ENCODE results near the gene RERE. TPM values are rescaled to one million over a fixed set of nuclear protein-coding genes. Genes with fewer than 3 reads are reported as not detected.
"Not testable (repeated sequence)": the region's sequence is repeated elsewhere in the genome, so short reads cannot be mapped to it uniquely, and the experiment has no call there.

Gene RERE
- total RNA-seq, 2 experiments from 2014 or later, result 73.1 to 211 TPM

DNA sequence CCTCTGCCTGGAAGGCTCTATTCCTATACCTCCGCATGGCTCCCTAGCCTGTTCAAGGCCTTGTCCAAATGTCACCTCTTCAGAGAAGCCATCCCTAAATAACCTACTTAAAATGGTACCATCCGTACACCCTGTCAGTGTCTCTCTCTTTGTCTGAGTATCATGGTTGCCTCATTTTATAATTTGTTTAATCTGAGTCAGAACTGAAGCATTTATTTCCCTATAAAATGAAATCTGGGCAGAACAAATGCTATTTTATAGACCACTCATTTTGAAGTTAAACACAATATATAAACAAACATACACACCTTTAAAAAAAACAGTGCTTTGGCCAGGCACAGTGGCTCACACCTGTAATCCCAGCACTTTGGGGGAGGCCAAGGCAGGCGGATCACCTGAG lies 30.2 kb downstream of the RERE start:
- intact Hi-C loops (cut with micrococcal nuclease; ENCODE audit: unreplicated experiment), result no loop called here
- TF ChIP-seq, protein P1, sequence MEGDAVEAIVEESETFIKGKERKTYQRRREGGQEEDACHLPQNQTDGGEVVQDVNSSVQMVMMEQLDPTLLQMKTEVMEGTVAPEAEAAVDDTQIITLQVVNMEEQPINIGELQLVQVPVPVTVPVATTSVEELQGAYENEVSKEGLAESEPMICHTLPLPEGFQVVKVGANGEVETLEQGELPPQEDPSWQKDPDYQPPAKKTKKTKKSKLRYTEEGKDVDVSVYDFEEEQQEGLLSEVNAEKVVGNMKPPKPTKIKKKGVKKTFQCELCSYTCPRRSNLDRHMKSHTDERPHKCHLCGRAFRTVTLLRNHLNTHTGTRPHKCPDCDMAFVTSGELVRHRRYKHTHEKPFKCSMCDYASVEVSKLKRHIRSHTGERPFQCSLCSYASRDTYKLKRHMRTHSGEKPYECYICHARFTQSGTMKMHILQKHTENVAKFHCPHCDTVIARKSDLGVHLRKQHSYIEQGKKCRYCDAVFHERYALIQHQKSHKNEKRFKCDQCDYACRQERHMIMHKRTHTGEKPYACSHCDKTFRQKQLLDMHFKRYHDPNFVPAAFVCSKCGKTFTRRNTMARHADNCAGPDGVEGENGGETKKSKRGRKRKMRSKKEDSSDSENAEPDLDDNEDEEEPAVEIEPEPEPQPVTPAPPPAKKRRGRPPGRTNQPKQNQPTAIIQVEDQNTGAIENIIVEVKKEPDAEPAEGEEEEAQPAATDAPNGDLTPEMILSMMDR (conservative IDR thresholded peaks at IDR 0.05; ENCODE audit: low read length), result no peak
- TF ChIP-seq EZH2phosphoT487 (IDR thresholded peaks at IDR 0.05; ENCODE audit: borderline replicate concordance, low read depth, low read length), result no peak
- Histone ChIP-seq H3K9me2 (ENCODE audit: insufficient read depth, low read length) (no peaks in the 10 kb centered on the region), H3K27ac (ENCODE audit: low read depth, low read length, poor library complexity, severe bottlenecking) (no peak overlapping the region), H3K4me1 (ENCODE audit: insufficient read depth, low read length, poor library complexity, severe bottlenecking) (peaks cover 39% of the 10 kb centered on the region), H3K9me3 (ENCODE audit: low read length) (no peaks in the 10 kb centered on the region), H3K36me3 (ENCODE audit: insufficient read depth, low read length) (peaks cover 30% of the 10 kb centered on the region; the same call in 1 of the 2 replicates), H2AFZ (ENCODE audit: low read length) (no peak overlapping the region), H3K4me2 (ENCODE audit: low read length) (no peak overlapping the region), H3K4me3 (ENCODE audit: low read depth, low read length, poor library complexity, severe bottlenecking) (no peak overlapping the region), H4K20me1 (ENCODE audit: insufficient read depth, low read length) (peaks cover 8% of the 10 kb centered on the region; the same call in 1 of the 2 replicates), H3K79me2 (ENCODE audit: insufficient read depth, low read depth, low read length) (peaks cover 38% of the 10 kb centered on the region)
- DNase-seq (ENCODE audit: low spot score), result no peak
- no TSS peak for BruUV-seq (replicated peaks)
- CTCF ChIA-PET (ENCODE audit: unreplicated experiment), result no interaction called here
- POLR2A ChIA-PET, result no interaction called here

DNA sequence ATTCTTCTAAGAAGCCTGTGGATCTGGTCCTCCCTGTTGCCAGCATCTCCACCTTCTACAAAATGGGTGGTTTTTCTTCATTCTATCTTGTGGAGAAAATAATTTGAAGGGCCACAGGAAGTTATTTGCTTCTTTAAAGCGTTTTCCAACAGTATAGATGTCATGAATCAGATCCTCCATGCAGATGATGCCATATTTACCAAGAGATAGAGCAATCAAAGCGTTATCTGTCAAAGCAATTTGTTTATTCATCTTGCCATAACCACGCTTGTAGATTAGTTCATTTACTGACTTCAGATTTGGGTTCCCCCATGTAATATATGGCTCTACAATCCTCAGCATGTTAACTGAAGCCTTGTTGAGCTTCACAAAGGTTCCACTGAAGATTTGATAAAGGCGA lies 31.2 kb downstream of the RERE start:
- H3K9me3 ChIP-seq (ENCODE audit: low read length); intact Hi-C loops (cut with micrococcal nuclease; ENCODE audit: unreplicated experiment); H4K20me1 ChIP-seq (ENCODE audit: insufficient read depth, low read length); DNase-seq (ENCODE audit: low spot score); H3K9me2 ChIP-seq (ENCODE audit: insufficient read depth, low read length); H3K4me3 ChIP-seq (ENCODE audit: low read depth, low read length, poor library complexity, severe bottlenecking); H3K27ac ChIP-seq (ENCODE audit: low read depth, low read length, poor library complexity, severe bottlenecking); CTCF ChIA-PET (ENCODE audit: unreplicated experiment); H2AFZ ChIP-seq (ENCODE audit: low read length); BruUV-seq (replicated peaks): not testable (repeated sequence)
- Histone ChIP-seq H3K79me2 (ENCODE audit: insufficient read depth, low read depth, low read length) (peaks cover 40% of the 10 kb centered on the region), H3K36me3 (ENCODE audit: insufficient read depth, low read length) (peaks cover 20% of the 10 kb centered on the region; the same call in 1 of the 2 replicates), H3K4me1 (ENCODE audit: insufficient read depth, low read length, poor library complexity, severe bottlenecking) (peaks cover 49% of the 10 kb centered on the region), H3K4me2 (ENCODE audit: low read length) (peak overlapping the region; percentile 37; the same call in 1 of the 2 replicates)
- POLR2A ChIA-PET, result interaction anchor here (0.5 kb wide), 1 partner anchor 265 kb away, joined by 4 read pairs; no protein-coding TSS in a partner anchor

DNA sequence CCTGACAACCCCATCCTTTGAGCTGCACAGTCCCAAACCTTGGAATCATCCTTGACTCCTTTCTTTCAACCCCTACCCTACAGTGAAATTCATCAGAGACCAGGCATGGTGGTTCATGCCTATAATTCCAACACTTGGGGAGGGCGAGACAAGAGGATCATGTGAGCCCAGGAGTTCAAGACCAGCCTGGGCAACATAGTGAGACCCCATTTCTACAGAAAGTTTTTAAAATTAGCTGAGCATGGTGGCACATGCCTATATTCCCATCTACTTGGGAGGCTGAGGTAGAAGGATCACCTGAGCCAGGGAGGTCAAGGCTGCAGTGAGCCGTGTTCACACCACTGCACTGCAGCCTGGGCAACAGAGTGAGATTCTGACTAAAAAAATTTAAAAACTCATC lies 34.5 kb downstream of the RERE start:
- no peaks in the 10 kb centered on the region for H3K9me3 ChIP-seq (ENCODE audit: low read length)
- ChIA-PET POLR2A (no interaction called here), CTCF (ENCODE audit: unreplicated experiment) (no interaction called here)
- H3K4me2 ChIP-seq (ENCODE audit: low read length), result no peak overlapping the region
- no peak for DNase-seq (ENCODE audit: low spot score)
- H3K36me3 ChIP-seq (ENCODE audit: insufficient read depth, low read length), result peaks cover 20% of the 10 kb centered on the region; the same call in 1 of the 2 replicates
- no peaks in the 10 kb centered on the region for H3K9me2 ChIP-seq (ENCODE audit: insufficient read depth, low read length)
- H3K79me2 ChIP-seq (ENCODE audit: insufficient read depth, low read depth, low read length), result peaks cover 59% of the 10 kb centered on the region
- no peak overlapping the region for H3K27ac ChIP-seq (ENCODE audit: low read depth, low read length, poor library complexity, severe bottlenecking)
- peaks cover 82% of the 10 kb centered on the region for H3K4me1 ChIP-seq (ENCODE audit: insufficient read depth, low read length, poor library complexity, severe bottlenecking)
- H3K4me3 ChIP-seq (ENCODE audit: low read depth, low read length, poor library complexity, severe bottlenecking), result no peak overlapping the region
- TF ChIP-seq, protein P1 (conservative IDR thresholded peaks at IDR 0.05; ENCODE audit: low read length), result no peak
- no peak for TF ChIP-seq EZH2phosphoT487 (IDR thresholded peaks at IDR 0.05; ENCODE audit: borderline replicate concordance, low read depth, low read length)
- no TSS peak for BruUV-seq (replicated peaks)
- H4K20me1 ChIP-seq (ENCODE audit: insufficient read depth, low read length), result no peaks in the 10 kb centered on the region
- H2AFZ ChIP-seq (ENCODE audit: low read length), result no peak overlapping the region
- intact Hi-C loops (cut with micrococcal nuclease; ENCODE audit: unreplicated experiment), result no loop called here

Measured in OCI-LY7 (cell line).